Stimulated activated CD8-positive, alpha-beta memory T cell treated with anti-CD3 and anti-CD28 coated beads, Interleukin-15, amount 100 ng/mL, for 24 hours (primary cell): Measurements from ENCODE around the gene MEG3.

Experiments
- DNase-seq: peaks from one replicate; pipeline ENCODE4 v3.0.0-alpha.2; 2020; ENCODE audit warnings: low read depth

The MEG3 gene

DNA sequence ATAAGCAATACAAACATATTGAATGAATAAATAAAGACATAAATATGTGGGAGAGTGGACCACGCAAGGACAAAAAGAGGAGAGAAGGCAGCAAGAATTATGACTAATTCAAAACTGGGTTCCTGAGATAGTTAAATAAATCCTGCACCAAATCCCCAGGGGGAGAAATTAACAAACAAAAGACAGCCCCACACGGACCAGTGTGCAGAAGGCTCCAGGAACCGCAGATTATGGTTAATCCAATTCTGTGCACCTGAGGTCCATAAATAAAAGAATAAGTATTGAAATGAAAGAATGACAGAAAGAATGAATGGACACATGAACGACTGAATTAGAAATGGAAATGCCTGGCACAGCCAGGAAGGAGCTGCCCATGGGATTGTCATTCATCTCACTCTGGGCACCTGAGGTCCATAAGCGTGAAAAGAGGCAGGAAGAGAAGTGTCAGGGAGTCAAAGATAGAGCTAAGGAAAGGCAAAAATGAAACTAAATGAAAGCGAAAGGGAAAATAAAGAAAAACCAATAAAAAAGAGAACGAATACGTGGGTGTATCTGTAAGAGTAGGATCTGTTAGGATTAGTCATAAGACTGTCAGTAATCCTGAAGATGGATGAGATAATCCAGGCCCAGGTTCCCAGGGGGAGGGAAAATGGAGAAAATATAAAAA is 23.3 kb downstream of the MEG3 start:
- no peak for DNase-seq

DNA sequence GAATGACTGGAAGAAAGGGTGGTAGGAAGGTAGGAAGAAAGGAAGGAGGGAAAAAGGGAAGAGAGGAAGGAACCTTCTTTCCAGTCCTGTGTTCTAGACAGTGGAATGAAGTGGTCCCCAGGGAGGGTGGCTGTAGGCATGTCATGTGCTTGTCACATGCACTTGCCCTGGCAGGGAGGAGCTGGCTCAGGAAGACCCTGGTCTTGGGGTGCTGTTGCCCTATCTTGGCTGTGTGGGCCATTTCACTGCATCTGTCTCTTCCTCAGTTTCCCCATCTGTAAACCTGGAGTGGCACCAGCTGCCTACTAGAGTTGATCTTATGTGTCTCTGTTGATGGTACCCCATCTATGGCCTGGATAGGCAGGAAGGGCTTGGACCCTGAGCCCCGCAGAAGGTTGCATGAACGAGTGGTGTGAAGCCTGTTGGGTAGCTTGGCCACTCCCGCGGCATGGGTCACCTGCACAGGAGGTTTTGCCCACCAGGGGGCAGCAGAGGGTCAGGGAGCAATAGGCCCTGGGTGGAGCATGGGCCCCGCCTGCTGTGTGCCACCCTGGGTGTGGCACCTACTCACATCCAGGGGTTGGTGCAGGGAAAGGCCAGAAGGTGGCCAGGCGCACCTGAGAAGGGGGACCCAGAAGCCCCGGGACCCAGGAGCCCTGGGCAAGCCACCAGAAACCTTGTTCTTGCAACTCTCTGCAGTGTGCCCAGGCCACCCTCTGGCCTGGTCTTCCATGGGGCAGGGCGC is 25.1 kb downstream of the MEG3 start:
- peak; percentile 71 for DNase-seq

DNA sequence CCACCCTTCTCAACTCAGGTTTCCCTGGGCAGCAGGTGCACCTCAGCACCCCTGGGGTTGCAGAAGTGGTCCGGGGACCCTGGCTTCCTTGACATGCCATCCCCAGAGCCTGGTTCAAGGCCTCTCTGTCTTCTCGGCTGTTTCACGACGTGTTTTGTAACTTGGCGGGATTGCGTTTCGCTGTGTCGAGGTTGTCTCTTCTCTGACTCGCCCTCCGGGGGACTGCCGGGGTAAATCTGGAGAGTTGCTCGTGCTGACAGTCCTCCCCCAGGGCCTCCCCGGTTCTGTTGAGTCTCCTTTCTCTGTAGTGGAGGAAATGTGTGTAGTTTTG is 25.6 kb downstream of the MEG3 start:
- DNase-seq: no peak

DNA sequence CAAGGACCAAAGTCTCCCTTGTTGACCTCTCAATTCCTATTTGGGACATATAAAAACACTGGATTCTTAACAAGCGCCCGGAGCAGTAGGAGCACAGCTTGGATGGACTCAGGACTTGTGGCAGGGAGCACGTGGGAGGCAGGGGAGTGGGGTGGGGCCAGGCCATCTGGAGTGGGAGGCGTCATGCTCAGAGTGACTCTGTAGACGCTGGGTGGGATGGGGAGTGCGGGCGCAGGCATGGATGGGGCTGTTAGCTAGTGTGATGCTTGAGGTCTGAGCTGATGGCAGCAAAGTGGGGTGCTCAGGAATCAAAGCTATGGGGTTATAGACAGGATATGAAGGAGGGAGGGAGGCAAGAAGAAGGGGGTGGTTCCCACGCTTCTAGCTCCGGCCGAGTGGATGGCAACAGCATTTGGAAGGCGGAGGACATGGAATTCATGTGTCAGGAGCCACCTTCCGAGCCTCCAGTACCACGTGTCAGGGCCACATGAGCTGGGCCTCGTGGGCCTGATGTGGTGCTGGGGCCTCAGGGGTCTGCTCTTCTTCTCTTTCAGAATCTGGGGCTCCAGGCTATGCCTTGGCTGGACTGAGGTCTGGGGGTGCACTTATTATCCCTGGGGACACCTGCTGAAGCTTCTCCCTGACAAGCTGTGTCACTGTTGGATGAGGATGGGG is 26.2 kb downstream of the MEG3 start:
- no peak for DNase-seq

DNA sequence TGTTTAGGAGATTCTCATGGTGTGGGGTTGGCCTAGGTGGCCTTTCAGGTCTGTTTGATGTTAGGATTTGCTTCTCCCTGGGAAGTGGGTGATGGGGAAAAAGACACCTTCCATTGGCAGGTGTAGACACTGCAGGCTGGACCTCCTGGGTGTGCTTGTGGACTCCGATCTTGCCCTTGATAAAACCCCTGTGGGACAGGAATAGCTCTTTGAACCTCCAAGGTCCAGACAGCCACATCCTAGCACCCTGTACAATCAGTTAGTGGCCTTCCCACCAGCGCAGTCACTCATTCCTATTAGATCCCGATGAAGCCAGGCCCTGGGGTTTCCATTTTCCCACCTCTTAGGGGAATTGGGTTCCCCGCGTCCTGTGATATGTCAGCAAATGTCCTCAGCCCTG is 28.5 kb downstream of the MEG3 start:
- no peak for DNase-seq

DNA sequence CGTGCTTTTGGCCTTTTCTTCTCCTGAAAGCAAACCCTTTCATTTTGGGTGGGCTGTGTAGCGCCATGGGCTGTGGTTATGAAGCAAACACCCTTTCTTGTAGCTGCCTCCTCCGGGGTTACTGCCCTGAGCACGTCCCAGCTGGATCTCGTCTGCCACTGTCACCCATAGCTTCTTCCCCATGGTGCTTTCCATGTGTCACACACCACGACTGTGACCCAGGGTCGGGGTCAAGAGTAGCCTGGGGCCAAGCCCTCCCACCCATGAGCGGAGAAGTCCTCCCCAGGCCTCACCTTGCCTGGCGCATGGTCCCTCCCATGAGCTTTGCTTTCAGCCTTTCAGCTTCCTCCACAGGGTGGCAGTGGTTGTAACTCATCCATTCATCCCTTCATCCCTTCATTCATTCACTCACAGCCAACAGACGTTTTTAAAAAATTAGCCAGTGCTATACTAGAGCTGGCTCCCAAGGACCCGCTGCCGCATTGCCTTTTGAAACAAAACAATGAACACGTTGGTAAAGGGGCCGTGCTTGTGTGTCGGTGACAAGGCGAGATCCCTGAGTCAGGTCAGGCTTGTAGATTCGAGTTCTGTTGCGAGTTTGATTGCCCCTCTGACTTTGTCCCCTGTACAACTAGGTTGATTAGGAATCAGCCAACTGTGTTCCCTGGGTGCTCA is 29.5 kb downstream of the MEG3 start:
- no peak for DNase-seq

DNA sequence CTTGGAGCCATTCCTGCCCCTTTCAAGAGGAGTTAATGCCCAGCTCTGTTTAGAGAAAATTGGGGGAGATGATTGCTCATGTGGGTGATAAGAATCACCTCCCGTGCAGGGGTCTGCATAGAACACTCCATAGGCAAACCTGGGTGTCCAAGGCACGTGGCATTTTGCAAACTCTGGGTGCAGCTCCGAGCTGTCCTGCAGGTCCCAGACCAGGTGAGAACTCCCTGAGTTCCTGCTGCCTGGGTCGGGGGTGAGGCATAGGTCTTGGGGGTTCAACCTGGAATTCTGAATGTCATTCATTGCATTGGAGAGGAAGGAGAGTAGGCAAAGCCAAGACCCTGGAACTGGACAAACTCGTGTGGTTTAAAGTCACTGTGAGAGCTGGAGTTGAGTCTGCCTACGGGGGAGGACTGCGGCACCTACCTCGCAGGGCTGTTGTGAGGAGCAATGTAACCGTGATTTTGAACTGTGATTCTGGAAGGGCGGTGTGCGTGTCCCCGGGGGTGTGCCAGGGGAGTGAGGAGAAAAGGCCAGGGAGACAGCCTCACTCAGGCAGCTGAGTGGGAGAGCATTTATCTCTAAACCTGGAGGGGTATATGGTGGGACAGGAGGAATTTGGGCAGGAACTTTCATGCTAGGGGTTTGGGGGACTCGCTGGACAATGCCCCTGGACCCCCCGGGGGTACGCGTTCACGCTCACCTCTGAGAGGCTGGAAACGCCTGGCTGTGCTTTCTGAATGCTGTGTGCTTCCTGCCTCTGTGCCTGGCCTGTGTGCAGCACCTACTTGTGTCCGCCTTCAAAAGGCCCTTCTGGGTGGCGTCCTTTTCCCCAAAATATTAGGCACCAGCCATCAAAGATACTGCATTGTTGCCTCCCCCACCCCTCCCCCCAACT is 30.4 kb downstream of the MEG3 start:
- DNase-seq: no peak

DNA sequence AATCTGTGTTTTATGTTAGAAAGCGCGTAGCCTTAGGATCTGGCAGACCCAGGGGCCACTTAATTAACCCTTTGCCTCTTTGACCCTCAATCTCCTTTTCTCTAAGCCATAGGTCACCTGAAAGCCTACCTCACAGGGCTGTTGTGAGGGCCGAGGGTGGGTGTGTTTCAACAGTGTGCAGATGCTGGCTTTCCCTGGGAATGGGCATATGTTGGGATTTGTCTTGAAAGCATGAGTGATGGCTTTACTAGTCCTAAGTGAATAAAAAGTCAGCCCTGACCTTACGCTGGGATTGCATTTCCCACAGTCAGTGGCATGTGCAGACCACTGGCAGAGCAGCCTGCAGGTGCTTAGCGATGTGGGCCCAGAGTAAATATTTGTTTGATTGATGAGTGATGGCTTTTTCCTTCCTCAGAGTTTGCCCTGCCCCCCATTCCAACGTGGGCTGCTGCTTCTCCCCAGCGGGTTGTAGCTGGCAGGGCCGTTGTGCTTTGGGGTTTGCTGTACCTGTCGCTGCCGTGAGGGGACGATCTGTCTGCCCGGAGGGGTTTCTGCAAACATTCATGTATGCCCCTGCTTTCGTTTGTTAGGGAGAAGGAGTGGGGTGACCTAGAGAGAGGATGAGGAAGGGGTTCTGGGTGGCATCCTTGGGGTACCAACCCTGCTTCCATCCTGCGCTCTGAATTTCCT is 31.5 kb downstream of the MEG3 start:
- DNase-seq: no peak

DNA sequence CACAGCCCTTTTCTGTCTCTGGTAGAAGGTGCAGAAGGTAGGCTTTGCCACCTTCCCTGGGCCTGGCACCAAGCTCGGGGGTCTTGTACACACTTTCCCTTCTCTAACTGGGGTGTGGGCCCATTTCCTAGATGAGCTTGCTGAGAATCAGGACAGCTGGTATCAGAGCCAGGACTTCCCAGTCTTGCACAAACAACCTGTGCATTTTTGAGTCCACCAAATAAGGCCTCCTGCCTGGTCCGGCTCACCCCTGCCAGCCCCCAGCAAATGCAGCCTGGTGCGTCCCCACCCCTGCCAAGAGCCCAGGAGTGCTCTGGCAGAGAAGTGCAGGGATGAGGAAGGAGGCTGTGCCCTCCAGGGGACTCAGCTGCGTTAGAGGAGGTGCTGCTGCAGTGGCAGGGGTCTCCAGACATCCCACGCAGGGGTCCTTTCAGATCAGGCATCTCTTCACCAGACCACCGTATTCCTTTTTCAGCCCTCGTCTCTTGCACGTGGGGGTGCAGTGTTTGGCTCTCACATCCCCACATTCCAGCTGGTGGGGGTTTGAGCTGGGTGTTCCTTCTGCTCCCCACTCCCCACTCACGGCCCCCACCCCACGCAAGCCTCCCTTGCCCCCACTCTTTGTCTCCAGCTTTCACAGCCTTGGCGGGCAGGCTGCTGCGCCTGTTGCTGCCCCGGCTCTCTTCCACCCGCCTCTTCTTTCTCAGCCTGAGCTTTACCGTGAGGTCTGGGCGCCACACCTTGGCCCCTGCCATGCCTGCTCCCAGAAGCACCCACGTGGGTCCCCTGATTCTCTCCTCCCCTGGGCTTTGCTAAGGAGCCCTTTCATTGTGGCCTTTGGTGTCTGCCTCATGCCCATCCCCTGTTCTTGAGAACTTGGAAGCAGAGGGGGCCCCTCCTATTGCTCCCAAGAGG is 32.3 kb downstream of the MEG3 start:
- DNase-seq: no peak

DNA sequence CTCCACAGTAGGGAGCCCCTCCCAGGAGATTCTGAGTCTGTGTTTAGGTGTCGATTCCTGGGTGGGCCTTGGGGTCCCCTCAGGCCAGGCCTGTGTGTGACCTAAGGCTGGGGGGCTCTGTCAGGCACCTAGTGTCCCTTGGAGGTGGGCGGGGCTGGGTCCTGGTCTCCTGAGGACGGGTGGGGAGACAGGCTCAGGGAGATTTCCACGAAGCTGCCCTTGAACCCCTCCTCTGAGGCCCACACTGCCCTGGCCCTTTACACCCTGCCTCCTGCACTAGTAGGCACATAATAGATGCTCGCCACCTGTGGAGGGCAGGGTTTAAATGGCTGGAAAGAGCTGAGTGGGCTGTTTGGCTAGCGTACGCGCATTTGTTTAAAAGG is 32.9 kb downstream of the MEG3 start:
- DNase-seq: no peak

DNA sequence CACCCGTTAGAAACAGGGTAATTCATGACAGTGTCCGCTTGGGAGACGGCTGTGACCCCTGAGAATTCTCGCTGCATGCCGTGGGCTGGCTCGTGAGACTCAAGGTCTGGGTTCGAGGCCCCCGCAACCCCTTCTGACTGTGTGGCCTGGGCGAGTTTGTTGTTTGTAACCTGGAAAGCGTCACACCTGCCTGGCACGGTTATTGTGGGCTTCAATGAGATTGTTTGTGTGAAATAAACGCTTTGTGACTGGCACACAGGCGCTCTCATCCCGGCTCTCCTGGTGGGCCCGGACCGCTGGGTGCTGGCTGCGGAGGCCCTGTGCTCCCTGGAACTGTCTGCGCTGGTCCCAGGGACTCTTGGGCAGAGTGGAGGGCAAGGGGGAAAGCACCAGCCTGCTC is 33.9 kb downstream of the MEG3 start:
- DNase-seq: no peak

DNA sequence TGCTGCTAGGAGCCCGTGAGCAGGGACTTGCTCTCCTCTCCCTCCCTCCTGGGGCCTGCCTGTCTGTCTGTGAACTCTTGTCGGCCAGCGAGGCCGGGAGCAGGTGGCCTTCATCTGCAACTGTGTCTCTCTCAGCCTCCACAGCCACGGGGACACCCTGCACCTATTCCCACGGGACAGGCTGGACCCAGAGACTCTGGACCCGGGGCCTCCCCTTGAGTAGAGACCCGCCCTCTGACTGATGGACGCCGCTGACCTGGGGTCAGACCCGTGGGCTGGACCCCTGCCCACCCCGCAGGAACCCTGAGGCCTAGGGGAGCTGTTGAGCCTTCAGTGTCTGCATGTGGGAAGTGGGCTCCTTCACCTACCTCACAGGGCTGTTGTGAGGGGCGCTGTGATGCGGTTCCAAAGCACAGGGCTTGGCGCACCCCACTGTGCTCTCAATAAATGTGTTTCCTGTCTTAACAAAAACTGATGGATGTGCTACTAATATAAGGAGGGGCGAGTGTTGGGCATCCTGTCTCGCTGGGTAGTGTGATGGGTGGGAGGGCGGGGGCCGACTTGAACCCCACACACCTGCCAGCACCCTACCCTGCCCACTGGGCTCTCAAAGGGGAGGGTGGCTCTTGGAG is 34.8 kb downstream of the MEG3 start:
- no peak for DNase-seq

DNA sequence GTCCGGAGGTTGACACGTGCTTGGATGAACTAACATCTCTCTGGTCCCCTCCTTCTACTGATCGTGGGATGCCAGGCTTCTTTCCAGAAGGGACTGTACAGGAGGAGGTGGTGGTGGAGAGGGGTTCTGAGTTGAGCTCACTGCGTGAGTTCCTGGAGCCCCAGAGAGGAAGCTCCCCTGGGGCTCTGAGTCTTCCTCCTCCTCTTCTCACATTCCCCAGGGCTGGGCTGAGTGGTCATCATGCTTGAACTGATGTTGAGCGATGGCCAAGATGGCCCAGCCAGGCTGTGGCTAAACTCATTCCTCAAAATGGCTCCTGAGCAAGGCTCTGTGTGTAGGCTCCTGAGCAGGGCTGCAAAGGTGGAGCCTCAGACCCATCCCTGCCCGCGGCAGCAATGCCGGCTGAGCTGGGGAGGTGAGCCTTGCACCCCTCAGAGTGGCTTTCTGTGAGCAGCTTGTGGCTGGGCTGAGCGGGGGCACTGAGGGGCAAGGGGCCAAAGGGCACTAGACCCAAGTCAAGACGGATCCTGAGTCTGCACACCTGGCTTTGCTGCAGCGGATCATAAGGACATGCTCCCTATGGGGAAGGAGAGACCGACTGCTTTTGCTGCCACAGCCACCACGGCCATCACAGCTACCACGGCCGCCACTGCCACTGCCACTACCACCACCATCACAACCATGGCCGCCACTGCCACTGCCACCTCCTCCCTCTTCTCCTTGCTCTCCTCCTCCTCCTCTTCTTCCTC is 35.4 kb downstream of the MEG3 start:
- DNase-seq: no peak

DNA sequence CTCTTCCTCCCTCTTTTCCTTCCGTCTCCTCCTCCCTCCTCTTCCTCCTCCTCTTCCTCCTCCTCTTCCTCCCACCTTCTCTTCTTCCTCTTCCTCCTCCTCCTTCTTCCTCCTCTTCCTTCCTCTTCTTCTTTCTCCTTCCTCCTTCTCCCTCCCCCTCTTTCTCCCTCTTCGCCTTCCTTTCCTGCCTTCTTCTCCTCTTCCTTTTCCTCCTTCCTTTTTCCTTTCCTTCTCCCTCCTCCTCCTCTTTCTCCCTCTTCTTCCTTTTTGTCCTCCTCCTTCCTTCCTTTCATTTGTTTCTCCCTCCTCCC is 36.0 kb downstream of the MEG3 start:
- no peak for DNase-seq

DNA sequence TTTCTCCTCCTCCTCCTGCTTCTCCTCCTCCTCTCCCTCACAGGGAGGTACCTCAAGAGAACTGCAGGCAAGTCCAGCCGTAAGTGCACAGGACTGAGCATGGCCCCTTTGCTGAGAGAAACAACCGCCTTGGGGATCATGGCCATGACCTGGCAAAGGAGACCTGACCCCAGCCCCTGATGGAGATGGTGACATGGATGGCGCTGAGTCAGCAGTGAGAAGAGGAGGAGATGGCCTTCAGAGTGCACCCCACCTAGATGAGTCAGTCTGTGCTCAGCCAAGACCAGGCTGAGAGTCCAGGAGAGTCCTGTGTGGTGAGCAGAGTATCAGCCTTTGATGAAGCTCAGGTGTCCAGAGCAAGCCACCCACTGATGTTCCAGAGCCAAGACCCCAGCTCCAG is 36.4 kb downstream of the MEG3 start:
- no peak for DNase-seq

DNA sequence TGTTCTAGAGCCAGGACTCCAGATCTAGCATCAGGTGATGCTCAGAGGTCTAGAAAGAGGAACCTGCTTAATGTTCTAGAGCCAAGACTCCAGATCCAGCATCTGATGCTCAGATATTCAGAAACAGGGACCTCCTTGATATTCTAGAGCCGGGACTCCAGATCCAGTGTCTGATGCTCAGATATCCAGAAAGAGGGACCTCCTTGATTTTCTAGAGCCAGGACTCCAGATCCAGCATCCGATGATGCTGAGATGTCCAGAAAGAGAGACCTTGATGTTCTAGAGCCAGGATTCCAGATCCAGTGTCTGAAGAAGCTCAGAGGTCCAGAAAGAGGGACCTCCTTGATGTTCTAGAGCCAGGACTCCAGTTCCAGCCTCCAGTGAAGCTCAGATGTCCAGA is 36.9 kb downstream of the MEG3 start:
- no peak for DNase-seq

DNA sequence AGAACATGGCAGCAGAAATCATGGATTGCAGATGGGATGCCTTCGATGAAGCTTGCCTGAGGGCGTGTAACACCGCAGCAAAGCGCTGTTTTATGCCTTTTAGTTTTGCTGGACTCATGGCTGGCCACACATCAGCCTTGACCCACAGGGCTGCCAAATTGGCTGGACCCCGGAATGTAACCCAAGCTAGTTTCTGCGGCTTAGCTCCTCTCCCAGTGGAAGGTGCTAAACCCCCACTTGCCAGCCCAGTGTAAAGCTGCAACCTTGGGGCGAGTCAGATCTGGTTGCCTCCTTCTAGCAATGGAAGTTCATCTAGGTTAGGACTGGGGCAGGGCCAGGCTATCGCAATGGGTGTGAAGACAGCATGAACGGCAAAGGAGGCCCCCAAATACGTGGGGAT is 38.3 kb downstream of the MEG3 start:
- DNase-seq: no peak

DNA sequence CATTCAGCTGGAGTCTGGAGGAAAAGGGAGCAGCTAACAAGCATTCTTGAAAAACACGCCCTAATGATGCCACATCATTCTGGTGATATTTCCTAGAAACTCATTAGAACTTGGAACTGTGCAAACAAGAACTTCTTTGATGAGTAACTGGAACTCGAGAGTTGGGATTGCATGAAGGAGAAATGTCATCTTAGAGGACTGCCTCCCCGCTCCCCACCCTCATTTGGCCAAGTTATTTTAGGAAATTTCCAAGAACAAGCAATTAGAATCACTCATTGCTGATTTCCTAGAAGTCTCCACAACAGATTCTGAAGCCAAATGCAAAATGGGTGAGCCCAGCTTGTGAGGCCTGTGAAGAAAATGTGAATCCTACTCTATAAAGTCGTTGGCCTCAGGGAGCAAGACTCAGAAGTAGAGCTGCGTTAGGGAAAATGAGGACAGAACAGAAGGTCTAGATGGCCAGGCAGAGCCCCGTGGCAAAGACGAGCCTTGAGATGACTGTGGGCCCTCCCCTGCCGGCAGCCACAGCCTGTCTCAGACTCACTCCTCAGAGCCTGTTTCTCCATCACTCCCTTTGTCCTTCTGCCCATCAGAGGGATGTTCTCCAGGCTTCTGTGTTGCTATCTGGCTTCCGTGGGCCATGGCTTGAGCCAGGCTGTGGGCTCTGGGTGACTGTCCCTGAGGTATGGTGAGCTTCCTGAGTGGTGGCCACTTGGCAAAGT is 39.2 kb downstream of the MEG3 start:
- DNase-seq: no peak
